ENCODE data around the gene SH3RF3. TPM values are rescaled to one million over a fixed set of nuclear protein-coding genes. Genes with fewer than 3 reads are reported as not detected.

Gene SH3RF3
- total and polyA plus RNA-seq, 2 of the 13 experiments (the other 11 are each of a cell fraction or from before 2014, with no cell fraction given) = 0.04 TPM; not detected in 1

DNA sequence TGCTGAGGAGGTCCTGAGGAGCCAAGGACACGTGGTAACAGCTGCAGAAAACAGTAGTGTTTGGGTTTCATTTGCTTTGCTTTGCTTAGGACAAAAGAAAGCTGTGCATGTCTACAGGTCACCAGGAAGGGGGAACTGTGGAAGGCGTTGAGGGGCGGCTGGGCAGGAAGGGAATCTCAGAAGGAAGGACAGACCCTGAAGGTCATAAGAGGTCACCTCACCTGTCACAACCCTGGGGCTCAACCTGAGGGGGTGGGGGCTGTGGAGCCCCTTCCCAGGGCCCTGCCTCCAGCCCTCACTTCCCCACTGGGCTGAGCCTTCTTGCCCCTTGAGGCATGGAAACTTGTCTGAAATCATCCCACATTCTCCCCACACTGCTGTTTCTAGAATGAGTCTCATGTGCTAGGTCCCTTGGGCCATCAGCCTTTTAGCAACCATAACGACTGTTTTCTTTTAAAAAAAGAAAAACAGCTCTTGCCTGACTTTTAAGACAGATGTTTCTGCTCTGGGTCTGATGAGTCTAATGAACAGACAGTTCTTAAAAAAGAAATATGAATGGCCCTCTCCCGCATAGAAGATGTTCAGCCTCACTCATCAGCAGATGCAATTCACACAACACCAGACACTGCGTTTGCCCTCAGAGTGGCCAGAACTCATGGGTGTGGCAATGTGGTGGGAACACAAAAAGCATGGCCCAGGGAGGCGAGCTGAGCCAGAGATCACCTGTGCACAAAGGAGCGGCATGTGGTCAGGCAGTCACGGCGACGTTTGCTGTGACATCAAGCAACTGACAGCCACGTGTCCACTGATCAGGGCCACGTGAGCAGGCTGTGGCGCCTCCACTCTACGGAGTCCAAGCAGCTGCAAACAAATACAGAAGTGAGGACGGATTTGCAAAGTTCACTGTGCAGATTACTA is 400.8 kb downstream of the SH3RF3 start (continued):
- TF ChIP-seq HNRNPUL1 (IDR thresholded peaks at IDR 0.05; ENCODE audit: low read depth, low read length) (no peak), GTF3A (CRISPR knock-in tag; conservative IDR thresholded peaks at IDR 0.05) (no peak), ZNF839 (CRISPR knock-in tag; IDR thresholded peaks at IDR 0.05; ENCODE audit: borderline replicate concordance) (no peak), ZNF317 (CRISPR knock-in tag; IDR thresholded peaks at IDR 0.05) (no peak), RNF2 (conservative IDR thresholded peaks at IDR 0.05; ENCODE audit: low read depth) (peak; percentile 78), ARID4A (CRISPR knock-in tag; IDR thresholded peaks at IDR 0.05; ENCODE audit: borderline replicate concordance) (peak; percentile 41; the same call in 1 of the 2 replicates), JUND (CRISPR knock-in tag; IDR thresholded peaks at IDR 0.05) (0 out of 2 replicates have a peak, but pooled peaks have one; percentile 12), ZBTB33 (CRISPR knock-in tag; IDR thresholded peaks at IDR 0.05) (peak; percentile 63), PRPF4 (IDR thresholded peaks at IDR 0.05; ENCODE audit: low read depth, low read length, poor library complexity, severe bottlenecking) (no peak), ZNF275 (CRISPR knock-in tag; IDR thresholded peaks at IDR 0.05; ENCODE audit: borderline replicate concordance) (no peak), MIXL1 (CRISPR knock-in tag; IDR thresholded peaks at IDR 0.05) (no peak), ZNF552 (CRISPR knock-in tag; IDR thresholded peaks at IDR 0.05; ENCODE audit: borderline replicate concordance) (no peak), ZNF773 (CRISPR knock-in tag; IDR thresholded peaks at IDR 0.05; ENCODE audit: borderline replicate concordance) (0 out of 2 replicates have a peak, but pooled peaks have one; percentile 40), YY1 (IDR thresholded peaks at IDR 0.05; ENCODE audit: insufficient read depth, insufficient replicate concordance, low read depth, low read length) (no peak), MTA3 (CRISPR knock-in tag; IDR thresholded peaks at IDR 0.05) (no peak), SRSF4 (IDR thresholded peaks at IDR 0.05; ENCODE audit: low read depth, low read length, poor library complexity, severe bottlenecking) (no peak), ZNF629 (CRISPR knock-in tag; conservative IDR thresholded peaks at IDR 0.05) (no peak), ZNF331 (CRISPR knock-in tag; IDR thresholded peaks at IDR 0.05) (no peak), CBX1 (IDR thresholded peaks at IDR 0.05; ENCODE audit: low read depth) (no peak), ZUFSP (CRISPR knock-in tag; IDR thresholded peaks at IDR 0.05; ENCODE audit: borderline replicate concordance) (no peak)
